Transverse colon (tissue), 4 donors: ENCODE measurements around the gene CTNND2. TPM values are rescaled to one million over a fixed set of nuclear protein-coding genes. Genes with fewer than 3 reads are reported as not detected.

Source experiments
- DNase-seq: peaks from one replicate; pipeline ENCODE4 v3.0.0-alpha.2; 2019
- H3K27ac ChIP-seq, 4 donors: fragments of 200-600 bp; sonication (generic); 2 replicates each; pipeline ENCODE4 v1.5.1; 2016 to 2018; ENCODE audit warnings: inconsistent platforms in 4 of 4
- H3K27me3 ChIP-seq: fragments of 200-600 bp; sonication (generic); 2 replicates; pipeline ENCODE4 v1.5.1; 2017; ENCODE audit warnings: inconsistent platforms
- H3K36me3 ChIP-seq, 4 donors: fragments of 200-600 bp; sonication (generic); 2 replicates each; pipeline ENCODE4 v1.5.1; 2017 to 2019; ENCODE audit warnings: inconsistent platforms in 4 of 4
- H3K4me1 ChIP-seq, 4 donors: fragments of 200-600 bp; sonication (generic); 2 replicates each; pipeline ENCODE4 v1.5.1; 2017 to 2020; ENCODE audit warnings: inconsistent platforms in 4 of 4
- H3K4me3 ChIP-seq, 4 donors: fragments of 200-600 bp; sonication (generic); 1 replicate in 1 of 4; 2 replicates in 3 of 4; pipeline versions ENCODE4 v1.5.1 to v1.6.1; 2017 to 2019; ENCODE audit warnings: inconsistent platforms in 4 of 4
- H3K9me3 ChIP-seq, 2 donors: fragments of 200-600 bp; sonication (generic); 2 replicates each; pipeline ENCODE4 v1.5.1; 2017 to 2019; ENCODE audit warnings: inconsistent platforms in 2 of 2
- CTCF ChIP-seq, 5 experiments: fragments of 200-600 bp in 3 of 5; fragments of 450-650 bp in 2 of 5; sonication (generic) in 3 of 5; IDR thresholded peaks; 1 replicate in 2 of 5; 2 replicates in 3 of 5; pipeline ENCODE4 v1.5.1; 2016 to 2017; ENCODE audit warnings: antibody characterized with exemption in 5 of 5, inconsistent platforms in 3 of 5, mild to moderate bottlenecking in 2 of 5, moderate library complexity in 1 of 5
- EP300 ChIP-seq: sonication (generic); formaldehyde crosslinking; IDR thresholded peaks from one replicate; pipeline ENCODE4 v1.6.1; 2017; ENCODE audit warnings: antibody characterized with exemption, low read depth
- POLR2A ChIP-seq: fragments of 450-650 bp; IDR thresholded peaks from one replicate; pipeline ENCODE4 v1.6.1; 2016; ENCODE audit warnings: antibody characterized with exemption, mild to moderate bottlenecking, moderate library complexity
- POLR2AphosphoS5 ChIP-seq, 3 donors: sonication (generic); formaldehyde crosslinking; IDR thresholded peaks; one replicate each; pipeline ENCODE4 v1.6.1; 2016; ENCODE audit warnings: antibody characterized with exemption in 3 of 3
- WGBS, 2 donors: methylation state at CpG; one replicate each; pipeline ENCODE4 v1.1.5; 2018; ENCODE audit warnings: low coverage in 1 of 2; 5-methylcytosine and 5-hydroxymethylcytosine counted together
- in situ Hi-C, 4 donors: fragments of 200-750 bp; cut with MboI; loops; one replicate each; pipeline versions ENCODE4 v1.15.0 to v1.15.1; 2017; ENCODE audit warnings: low sequenced_read_pairs in 3 of 4, low pct_ligation_motif_present in 1 of 4, low pct_unique_long_range_greater_than_20kb in 1 of 4
- intact Hi-C: fragments of 100-400 bp; cut with DNase I; formaldehyde crosslinking; loops from one replicate; pipeline ENCODE4 v1.15.1; 2023; ENCODE audit warnings: low total_unique reads
- total RNA-seq, 4 donors: library from RNA; depleted of rRNA; stranded (reverse); fragments of >200 nt; gene quantifications; one replicate each; pipeline ENCODE4 v1.1.0, GENCODE V29; 2016

CTNND2 gene
- total RNA-seq, 4 donors from 2014 or later: 1.9 to 2.1 TPM; not detected in 2

- Histone ChIP-seq H3K9me3 (no peaks in the 10 kb centered on the region), H3K4me3 (no peak overlapping the region), H3K4me1 (no peaks in the 10 kb centered on the region), H3K27me3 (no peaks in the 10 kb centered on the region), H3K36me3 (no peaks in the 10 kb centered on the region), H3K27ac (no peak overlapping the region)
- in situ Hi-C loops: no loop called here
- WGBS, 2 donors: 47 to 49% methylated on average over 3 of the region's 3 CpGs
- DNase-seq: no peak
- TF ChIP-seq CTCF (IDR thresholded peaks at IDR 0.05): no peak
- intact Hi-C loops: no loop called here
Observed at GRCh38 chr5:11595045-11595444, 309.2 kb downstream of the CTNND2 start.

GRCh38 chr5:11594021-11594420 is 310.2 kb downstream of the CTNND2 start:
- intact Hi-C loops: no loop called here
- WGBS, 2 donors: 79% methylated on average over 2 of the region's 2 CpGs
- no peaks in the 10 kb centered on the region for H3K4me1 ChIP-seq
- no peaks in the 10 kb centered on the region for H3K36me3 ChIP-seq
- no peaks in the 10 kb centered on the region for H3K9me3 ChIP-seq
- no peaks in the 10 kb centered on the region for H3K27me3 ChIP-seq
- no peak overlapping the region for H3K27ac ChIP-seq
- in situ Hi-C loops: no loop called here
- no peak for DNase-seq
- H3K4me3 ChIP-seq: no peak overlapping the region
- TF ChIP-seq EP300 (no peak), CTCF (IDR thresholded peaks at IDR 0.05) (no peak), POLR2A (no peak)

- intact Hi-C loops (no loop called here), in situ Hi-C loops (no loop called here)
- Histone ChIP-seq H3K9me3 (no peaks in the 10 kb centered on the region), H3K4me3 (no peak overlapping the region), H3K4me1 (peaks cover 0 to 5% (median 0%) of the 10 kb centered on the region in 4 donors), H3K36me3 (no peaks in the 10 kb centered on the region), H3K27ac (no peak overlapping the region), H3K27me3 (no peaks in the 10 kb centered on the region)
- WGBS, 2 donors: 88 to 90% methylated on average over 6 of the region's 6 CpGs
- no peak for DNase-seq
- TF ChIP-seq EP300 (no peak), CTCF (IDR thresholded peaks at IDR 0.05) (no peak), POLR2A (no peak), POLR2AphosphoS5 (IDR thresholded peaks at IDR 0.05) (no peak)
Observed at GRCh38 chr5:11590475-11590874, 313.8 kb downstream of the CTNND2 start.

GRCh38 chr5:11588803-11589202 is 315.4 kb downstream of the CTNND2 start:
- Histone ChIP-seq H3K36me3 (no peaks in the 10 kb centered on the region), H3K4me1 (peaks cover 0 to 5% (median 0%) of the 10 kb centered on the region in 4 donors), H3K9me3 (no peaks in the 10 kb centered on the region), H3K27ac (no peak overlapping the region), H3K4me3 (no peak overlapping the region), H3K27me3 (no peaks in the 10 kb centered on the region)
- no peak for DNase-seq
- intact Hi-C loops (no loop called here), in situ Hi-C loops (no loop called here)
- TF ChIP-seq CTCF (IDR thresholded peaks at IDR 0.05): no peak
- TF ChIP-seq POLR2AphosphoS5 (IDR thresholded peaks at IDR 0.05): no peak
- TF ChIP-seq EP300: no peak
- no peak for TF ChIP-seq POLR2A
- 29 to 32% methylated on average over 5 to 6 of the region's 6 CpGs for WGBS, 2 donors
